NCI-H146 (cell line): Measurements from ENCODE around the gene FRMPD2.
"Not testable (repeated sequence)": the region's sequence is repeated elsewhere in the genome, so short reads cannot be mapped to it uniquely, and the experiment has no call there.

Source experiments
- DNase-seq: peaks from one replicate; lab custom pipeline; 2025; lab: John Stamatoyannopoulos, UW

FRMPD2 gene

GRCh38 chr10:48122618-48123017 lies 151.9 kb downstream of the FRMPD2 start:
- DNase-seq = not testable (repeated sequence)

DNA sequence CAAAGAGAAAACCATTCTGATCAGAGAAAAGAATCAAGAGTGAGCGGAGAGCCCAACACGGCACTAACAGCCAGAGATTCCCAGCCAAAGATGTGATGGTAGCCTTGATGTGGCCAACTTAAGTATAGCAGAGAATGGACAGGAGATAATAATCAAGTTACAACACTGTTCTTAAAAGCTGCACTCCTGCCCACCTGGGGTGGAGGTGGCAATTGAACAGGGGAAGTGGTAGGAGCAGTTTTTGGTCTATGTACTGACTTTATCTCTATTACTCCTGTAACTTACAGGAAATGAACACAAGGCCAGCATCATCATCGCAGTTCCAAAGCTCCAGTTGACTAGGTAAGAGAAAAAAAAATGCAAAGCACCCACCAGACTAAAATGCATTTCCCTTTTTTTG lies 164.2 kb downstream of the FRMPD2 start:
- not testable (repeated sequence) for DNase-seq
